Measurements from ENCODE around the gene MAPKAPK3.

DNA sequence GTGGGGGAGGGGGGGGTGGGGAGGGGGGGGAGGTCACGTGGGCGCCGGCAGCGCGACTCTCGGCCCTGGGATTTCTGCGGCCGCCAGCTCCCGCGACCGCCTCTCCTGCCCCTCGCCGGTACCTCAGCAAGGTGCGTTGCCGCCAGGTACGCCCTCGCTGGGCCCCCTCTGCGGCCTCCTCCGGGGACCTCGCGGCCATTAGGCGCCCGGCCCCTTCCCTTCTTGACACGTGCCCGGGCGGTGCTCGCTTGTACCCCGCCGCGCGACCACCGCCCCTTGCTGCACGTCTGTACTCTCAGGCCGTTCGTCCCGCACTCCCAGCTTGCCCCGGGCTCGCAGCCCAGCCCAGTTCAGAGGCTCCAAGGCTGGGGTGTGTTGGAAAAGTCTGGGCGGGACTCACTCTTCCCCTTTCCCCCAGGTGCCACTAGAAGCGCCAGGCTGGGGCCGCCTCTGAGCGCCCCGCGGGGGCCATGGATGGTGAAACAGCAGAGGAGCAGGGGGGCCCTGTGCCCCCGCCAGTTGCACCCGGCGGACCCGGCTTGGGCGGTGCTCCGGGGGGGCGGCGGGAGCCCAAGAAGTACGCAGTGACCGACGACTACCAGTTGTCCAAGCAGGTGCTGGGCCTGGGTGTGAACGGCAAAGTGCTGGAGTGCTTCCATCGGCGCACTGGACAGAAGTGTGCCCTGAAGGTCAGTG, at the start of gene MAPKAPK3:
- TF ChIP-seq TAF1 (IDR thresholded peaks at IDR 0.05; ENCODE audit: low read depth) (peak; percentile 56), YY1 (IDR thresholded peaks at IDR 0.05; ENCODE audit: low read depth) (peak; percentile 34; the same call in 1 of the 2 replicates), EP300 (IDR thresholded peaks at IDR 0.05; ENCODE audit: borderline replicate concordance) (no peak), MAX (IDR thresholded peaks at IDR 0.05) (peak; percentile 61), REST (IDR thresholded peaks at IDR 0.05; ENCODE audit: low read depth) (no peak), RAD21 (IDR thresholded peaks at IDR 0.05; ENCODE audit: low read depth) (no peak)
